GM23248 (cell line): ENCODE measurements around the gene ANKRD16.

Experiments
- EZH2 ChIP-seq: fragments of 200-600 bp; sonication (generic); IDR thresholded peaks from 2 replicates; pipeline ENCODE4 v1.6.1; 2018; ENCODE audit warnings: antibody characterized with exemption, mild to moderate bottlenecking; ENCODE audit not compliant: insufficient read depth, poor library complexity, severe bottlenecking
- EZH2phosphoT487 ChIP-seq: fragments of 200-600 bp; sonication (generic); IDR thresholded peaks from 2 replicates; pipeline ENCODE4 v1.6.1; 2018; ENCODE audit warnings: antibody characterized with exemption, moderate library complexity, mild to moderate bottlenecking, low read depth; ENCODE audit not compliant: insufficient read depth

GRCh38 chr10:5933909-5934546, 44.3 kb upstream of the ANKRD16 start:
- no peak for TF ChIP-seq EZH2
- no peak for TF ChIP-seq EZH2phosphoT487
